HG02798 (cell line): ENCODE data around the gene PGLYRP3.
"Not testable (repeated sequence)": the region's sequence is repeated elsewhere in the genome, so short reads cannot be mapped to it uniquely, and the experiment has no call there.

Source experiments
- ATAC-seq: cut with Tn5 transposase; IDR thresholded peaks from one replicate; pipeline ENCODE4 v1.9.1; 2021; ENCODE audit warnings: mild to moderate bottlenecking; ENCODE audit not compliant: unreplicated experiment, poor library complexity

The PGLYRP3 gene

DNA sequence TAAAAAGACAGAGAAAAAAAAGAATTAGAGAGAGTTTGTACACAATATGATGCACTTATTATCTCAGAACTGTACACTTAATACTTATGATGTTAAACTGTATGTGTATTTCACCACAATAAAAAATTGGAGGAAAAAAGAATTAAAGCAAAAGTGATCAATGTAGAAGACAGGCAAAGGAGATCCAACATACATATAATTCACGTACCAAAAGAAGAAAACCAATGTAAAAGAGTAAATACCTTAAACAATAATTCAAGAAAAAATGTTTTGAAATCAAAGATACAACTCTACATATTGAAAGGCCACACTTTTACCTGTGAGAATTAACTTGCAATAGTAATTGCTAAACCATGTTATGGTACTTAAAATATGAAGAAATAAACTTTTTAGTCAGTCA lies 9.8 kb upstream of the PGLYRP3 start:
- no peak for ATAC-seq

DNA sequence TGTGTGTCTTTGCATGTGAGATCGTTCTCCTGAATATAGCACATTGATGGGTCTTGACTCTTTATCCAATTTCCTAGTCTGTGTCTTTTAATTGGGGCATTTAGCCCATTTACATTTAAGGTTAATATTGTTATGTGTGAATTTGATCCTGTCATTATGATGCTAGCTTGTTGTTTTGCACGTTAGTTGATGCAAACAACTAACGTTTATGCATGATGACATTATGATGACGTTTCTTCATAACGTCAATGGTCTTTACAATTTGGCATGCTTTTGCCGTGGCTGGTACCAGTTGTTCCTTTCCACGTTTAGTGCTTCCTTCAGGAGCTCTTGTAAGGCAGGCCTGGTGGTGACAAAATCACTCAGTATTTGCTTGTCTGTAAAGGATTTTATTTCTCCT lies 5.4 kb upstream of the PGLYRP3 start:
- ATAC-seq, result not testable (repeated sequence)

DNA sequence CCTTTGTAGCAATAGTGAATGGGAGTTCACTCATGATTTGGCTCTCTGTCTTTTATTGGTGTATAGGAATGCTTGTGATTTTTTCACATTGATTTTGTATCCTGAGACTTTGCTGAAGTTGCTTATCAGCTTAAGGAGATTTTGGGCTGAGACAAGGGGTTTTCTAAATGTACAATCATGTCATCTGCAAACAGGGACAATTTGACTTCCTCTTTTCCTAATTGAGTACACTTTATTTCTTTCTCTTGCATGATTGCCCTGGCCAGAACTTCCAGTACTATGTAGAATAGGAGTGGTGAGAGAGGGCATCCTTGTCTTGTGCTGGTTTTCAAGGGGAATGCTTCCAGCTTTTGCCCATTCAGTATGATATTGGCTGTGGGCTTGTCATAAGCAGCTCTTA lies 3.3 kb upstream of the PGLYRP3 start:
- ATAC-seq, result not testable (repeated sequence)

DNA sequence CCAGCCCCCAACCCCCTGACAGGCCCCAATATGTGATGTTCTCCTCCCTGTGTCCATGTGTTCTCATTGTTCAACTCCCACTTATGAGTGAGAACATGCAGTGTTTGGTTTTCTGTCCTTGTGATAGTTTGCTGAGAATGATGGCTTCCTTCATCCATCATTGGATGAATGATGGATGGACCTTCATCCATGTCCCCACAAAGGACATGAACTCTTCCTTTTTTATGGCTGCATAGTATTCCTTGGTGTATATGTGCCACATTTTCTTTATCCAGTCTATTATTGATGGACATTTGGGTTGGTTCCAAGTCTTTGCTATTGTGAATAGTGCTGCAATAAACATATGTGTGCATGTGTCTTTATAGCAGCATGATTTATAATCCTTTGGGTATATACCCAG lies 1.6 kb upstream of the PGLYRP3 start:
- ATAC-seq, result not testable (repeated sequence)

DNA sequence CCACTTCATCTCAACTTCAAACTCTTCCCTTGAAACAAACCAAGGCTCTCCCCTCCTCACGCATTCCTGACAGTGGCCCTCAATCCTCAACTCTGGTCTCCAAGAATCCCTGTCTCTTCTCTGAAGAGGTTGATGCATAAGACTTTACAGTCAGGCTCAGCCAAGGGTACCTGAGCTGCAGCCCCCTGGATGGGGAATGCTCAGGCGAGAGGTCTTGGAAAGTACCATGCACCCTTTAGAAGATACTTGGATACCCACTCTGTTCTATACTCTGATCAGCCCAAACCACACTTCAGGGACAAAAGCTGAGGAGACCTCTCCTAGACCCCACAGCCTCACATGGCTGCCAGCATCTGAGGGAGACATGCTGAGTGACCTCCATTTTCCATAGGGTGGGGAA lies 536 bp upstream of the PGLYRP3 start:
- ATAC-seq, result no peak

DNA sequence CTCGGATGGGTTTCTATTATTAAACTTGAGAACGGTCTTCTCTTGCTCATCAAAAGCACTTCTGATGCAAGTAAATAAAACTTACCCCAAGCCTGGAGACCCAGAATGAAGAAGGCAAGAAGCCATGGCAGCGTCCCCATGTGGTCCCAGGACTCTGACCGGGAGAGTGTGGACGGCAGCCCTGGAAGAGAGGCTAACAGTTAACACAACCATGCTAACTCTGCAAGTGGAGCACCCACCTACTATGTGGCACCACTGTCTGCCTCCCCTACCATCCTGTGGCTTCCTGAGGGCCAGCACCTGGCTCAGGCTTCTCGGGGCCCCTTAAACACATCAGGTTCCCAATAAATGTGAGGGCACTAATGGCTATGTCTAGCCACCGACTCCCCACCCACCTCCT lies 2.2 kb downstream of the PGLYRP3 start:
- no peak for ATAC-seq

DNA sequence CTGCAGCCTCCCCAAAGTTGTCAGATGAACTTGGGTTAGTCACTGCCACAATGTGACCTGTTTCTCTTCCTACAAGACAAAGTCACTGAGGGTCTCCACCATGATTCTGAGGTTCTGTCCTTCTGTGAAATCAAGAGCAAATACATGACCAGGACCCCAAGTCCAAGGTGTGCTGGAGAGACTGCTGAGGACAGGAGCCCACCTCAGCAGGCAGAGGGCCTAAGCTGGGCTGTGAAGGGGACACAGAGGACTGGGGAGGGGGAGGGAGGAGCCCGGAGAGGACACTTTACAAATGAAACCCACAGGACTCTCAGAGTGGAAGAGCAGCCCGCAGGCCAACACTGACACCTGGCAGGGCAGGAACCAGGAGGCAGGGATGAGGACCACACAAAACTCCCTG lies 3.3 kb downstream of the PGLYRP3 start:
- ATAC-seq, result no peak

DNA sequence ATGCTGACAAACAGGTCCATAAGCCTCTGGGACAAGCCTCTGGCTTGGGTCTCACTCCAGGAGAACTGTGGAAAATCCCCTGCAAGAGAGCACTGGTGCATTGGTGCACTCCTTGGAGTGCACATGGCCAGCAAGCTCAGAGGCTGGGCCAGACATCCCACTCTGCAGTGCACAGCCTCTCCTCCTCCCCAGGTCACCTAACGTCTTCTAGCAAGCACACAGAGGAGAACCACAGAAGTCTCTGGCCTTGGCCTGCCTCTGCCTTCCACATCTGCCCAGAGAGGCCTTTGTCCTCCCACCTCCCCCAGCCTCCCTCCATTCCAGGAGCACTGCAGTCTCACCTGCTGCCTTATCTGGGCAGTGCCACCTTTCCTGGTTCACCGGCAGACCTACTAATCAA lies 4.2 kb downstream of the PGLYRP3 start:
- no peak for ATAC-seq

DNA sequence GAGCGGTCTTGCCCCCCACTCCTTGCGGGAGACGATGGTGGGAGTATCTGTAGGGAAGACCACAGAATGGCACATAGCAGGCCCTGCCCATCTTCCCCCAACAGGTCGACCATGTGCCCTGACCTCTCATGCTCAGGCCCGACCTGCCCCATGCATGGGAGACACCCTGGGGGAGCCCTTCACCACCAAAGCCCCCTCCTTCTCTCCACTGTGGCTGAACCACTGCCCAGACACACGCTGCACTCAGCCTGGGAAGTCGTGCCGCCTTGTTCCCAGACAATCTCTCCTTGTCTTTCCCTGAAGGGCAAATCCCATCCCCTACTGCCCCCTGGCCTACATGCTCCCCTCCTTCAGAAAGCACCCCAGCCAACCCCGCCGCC lies 5.5 kb downstream of the PGLYRP3 start:
- ATAC-seq, result no peak

DNA sequence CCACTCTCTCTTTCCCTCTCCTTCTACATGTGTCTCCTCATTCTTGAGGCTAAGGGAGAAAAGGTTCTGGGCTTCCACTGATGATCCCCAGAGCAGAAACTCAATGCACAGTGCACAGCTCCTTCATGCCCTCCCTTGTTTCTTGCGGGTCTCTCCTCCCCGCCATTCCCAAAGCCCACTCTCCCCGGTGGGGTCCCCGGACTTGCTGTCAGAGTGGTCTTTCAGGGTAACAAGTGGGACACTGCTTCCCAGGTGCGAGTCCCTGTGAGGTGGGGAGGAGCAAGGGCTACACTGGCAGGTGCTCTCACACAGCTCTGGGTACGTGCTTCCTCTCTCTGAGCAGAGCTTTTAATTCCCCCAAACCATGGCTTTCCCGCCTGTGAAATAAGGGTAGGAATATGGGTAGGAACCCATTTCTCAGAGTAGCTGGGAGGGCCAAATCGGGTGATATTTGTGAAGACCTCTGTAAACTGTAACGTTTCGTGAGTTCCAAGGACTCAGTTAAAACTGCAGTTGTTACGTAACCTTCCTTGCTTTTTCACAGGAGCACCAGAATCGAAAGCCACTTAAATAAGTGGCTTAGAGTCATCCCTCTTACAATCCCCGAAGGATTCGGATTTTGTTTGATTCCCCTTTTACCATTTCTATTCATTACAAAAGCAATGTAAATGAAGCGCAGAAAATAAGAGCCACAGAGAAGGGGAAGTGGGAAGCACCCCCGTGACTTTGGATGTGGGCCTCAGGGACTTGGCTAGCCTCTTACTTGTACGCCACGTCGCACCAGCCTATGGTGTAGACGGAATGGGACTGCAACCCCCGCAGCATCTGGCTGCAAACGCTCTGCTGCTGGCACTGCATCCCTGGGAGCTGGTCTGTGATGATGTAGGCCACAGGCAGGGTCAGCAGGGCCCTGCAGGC lies 6.2 kb downstream of the PGLYRP3 start:
- no peak for ATAC-seq

DNA sequence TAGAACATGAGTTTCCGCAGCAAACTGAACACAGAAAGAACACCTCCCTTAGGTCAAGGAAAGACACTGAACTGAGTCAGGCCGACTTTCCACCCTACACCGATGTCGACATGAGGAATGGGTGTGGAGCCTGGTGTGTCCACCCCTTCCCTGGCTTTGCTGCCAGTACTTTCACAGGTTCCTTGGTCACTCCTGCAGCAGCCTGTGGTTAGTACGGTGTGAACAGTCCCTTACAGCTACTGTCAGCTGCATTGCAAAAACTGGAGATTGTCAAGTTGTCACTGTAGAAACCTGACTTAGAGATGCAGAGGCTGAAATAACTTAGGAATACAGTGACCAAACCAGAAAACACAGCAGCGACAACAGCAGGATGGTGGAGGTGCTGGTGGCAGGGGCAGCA lies 7.1 kb downstream of the PGLYRP3 start:
- no peak for ATAC-seq

DNA sequence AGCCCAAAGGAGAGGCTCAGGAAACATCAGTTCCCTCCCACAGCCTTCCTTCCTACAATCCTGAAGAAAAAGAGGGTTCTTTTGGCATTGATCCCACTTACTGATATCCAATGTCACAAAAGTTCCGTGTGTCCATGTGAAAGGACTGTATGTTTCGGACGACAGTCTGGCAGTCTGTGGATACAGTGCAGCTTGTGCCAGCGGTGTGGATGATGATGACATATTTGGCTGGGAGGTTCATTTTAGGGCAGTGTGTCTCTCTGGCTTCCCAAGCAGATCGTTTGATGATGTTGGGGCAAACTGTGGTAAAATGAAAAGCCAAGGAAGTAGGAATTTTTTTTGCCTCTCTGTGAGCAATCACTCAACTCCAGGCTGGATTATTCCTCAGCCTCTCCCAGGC lies 10.4 kb downstream of the PGLYRP3 start:
- ATAC-seq, result no peak

DNA sequence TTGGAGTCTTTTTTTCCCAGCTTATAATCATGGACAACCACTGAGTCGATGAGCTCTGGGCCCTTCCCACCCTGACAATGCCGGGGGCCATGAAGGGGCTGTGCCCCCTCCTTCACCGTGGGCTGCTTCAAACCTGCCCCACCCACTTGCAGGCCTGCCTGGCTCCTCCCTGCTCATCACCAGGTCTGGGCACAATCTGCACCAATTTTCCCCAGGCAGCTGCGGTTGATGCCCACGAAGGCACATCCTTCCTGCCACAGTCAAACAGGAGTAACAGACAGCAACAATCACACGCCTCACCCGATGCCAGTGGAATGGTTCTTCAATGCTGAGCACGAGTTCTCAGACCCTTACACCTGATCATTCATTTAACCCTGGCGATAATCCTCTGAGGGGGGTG lies 18.9 kb downstream of the PGLYRP3 start:
- no peak for ATAC-seq

DNA sequence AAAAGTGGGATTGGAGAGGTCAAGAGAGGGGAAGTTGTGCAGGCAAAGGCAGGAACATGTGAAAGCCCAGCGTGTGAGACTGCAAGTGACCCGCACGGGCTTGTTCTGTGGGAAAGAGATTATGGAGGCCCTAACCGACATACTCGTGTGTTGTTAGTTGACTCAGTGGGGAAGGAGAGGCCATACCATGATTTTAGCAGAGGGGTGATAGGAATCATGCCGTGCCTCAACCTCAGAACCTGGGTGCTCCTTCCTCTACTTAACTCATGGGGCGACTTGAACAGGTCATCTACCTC lies 19.3 kb downstream of the PGLYRP3 start:
- ATAC-seq, result no peak

DNA sequence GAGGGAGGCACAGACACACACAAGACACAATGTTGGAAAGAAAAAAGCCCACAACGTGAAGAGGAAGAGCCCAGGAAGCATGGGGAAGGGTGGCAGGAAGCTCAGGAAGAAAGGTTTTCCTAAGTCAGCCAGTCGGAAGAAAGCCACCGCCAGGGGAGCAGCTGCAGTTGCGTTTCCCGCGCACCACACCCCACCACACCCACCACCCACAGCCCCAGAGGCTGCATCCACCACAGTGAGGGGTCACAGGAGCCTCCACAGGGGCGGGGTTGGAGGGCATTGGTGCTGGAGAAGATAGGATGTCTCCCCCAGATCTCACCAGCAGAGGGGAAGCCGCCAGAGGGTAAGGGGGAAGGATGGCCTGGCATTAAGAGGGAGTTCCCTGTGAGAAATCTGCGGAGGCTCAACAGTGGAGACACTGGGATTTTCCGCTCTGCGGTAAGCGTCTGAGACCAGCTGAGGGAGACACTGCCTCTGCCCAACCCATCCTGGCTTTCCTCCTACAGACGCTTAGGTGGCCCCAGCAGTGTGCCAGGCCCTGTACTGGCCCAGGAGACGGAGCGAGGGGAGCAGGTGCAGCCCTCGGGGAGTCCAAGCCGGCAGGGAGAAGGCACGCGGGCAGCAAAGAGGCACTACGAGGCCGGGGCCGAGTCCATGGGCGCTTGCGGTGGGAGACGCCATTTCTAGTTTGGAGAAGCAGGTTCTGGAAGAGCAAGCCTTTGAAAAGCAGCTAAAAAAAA lies 19.8 kb downstream of the PGLYRP3 start:
- no peak for ATAC-seq

DNA sequence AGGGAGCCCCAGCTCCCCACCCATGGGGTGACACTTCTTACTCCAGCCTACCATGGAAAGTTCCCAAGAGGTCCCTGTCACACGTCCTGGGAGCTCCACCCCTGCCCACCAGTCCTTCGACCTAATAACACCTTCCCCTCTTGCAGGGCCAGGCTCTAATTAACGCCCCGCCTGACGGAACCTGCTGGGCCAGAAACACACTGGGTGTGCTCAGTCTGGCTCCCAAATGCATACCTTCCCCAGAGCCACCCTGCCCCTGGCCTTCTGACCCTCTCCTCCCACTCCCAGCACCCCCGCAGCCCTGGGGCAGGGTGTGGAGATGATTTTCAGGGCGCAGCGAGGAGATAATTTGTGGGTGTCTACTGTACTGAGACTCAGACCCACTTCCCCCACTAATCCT lies 20.6 kb downstream of the PGLYRP3 start:
- no peak for ATAC-seq

DNA sequence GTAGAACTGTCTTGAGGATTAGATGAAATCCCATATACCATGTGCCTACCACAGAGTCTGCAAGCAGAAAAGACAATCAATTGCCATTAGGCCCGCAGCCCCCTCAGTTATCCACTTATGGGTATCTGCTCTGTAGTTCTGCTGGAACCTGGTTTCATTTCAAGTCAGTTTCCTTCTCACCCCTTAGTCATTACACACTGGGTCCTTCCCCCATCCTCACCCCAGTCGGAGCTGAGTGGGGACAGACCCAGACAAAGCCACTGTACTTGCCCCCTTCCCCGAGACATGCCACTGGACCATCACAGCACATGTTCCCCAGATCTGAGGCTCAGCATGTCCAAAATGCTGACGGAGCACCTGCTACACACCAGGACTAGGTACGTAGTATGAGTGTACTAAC lies 21.2 kb downstream of the PGLYRP3 start:
- ATAC-seq, result peak; percentile 53

DNA sequence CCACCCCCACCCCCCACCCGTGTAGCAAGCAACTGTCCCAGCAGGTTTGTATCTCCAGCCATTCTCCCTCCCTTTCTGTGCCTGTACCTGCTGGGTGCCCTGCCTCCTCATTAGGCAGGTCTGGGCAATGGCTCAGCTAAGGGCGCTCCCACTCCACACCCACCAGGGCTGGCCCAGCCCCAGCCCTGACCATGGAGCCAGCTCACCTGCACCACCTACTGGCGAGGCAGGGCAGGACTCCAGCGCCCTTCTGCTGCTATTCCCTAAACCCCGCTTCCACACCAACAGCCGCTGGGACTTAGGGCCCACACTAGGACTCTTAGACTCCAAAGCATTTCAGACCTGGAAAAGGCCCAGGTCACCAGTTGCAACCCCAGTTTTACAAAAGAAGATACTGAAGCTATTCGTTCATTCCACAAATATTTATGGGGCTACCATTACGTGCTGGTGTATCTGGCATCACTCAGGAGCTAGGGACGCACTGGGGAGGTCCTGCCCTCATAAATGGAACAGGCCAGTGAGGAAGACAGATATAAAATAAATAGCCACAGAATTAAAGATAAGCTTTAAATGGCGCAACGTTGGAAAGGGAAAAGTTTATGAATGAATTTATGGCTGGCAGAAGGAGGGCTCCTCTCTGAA lies 24.0 kb downstream of the PGLYRP3 start:
- ATAC-seq, result no peak

DNA sequence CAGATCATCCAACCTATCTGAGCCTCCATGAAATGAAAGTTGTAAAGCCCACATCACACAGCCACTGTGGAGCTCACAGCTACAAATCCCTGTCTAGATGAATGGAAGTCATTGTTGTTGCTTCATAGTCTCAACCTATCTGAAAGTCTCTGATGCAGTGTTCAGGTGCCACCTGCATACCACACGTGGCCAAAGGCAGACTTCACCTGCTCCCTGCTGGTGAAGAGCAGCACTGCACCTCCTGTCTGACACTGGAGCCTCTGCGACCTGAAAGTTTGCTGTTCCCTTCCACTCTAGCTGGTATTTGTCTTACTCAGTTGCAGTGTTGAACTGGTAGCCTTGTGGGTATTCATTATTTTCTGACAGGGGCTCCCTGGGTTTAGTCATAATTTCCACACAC lies 34.9 kb downstream of the PGLYRP3 start:
- ATAC-seq, result peak; percentile 88

DNA sequence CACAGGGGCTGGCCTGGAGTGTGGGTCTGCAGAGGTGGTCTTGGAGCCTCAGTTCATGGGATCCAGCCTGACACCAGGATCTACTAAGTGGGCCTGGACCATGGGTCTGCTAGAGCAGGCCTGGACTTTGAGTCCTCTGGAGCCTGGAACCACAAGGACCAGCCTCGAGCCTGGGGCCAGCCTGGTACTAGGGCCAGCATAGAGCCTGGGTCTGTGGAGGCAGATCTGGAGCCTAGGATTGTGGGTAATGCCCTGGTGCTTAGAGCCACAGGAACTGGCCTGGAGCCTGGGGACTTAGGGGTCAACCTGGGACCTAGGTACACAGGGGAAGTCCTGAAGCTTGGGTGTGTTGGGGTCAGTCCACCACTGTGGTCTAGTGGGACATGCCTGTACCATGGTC lies 40.6 kb downstream of the PGLYRP3 start:
- no peak for ATAC-seq

DNA sequence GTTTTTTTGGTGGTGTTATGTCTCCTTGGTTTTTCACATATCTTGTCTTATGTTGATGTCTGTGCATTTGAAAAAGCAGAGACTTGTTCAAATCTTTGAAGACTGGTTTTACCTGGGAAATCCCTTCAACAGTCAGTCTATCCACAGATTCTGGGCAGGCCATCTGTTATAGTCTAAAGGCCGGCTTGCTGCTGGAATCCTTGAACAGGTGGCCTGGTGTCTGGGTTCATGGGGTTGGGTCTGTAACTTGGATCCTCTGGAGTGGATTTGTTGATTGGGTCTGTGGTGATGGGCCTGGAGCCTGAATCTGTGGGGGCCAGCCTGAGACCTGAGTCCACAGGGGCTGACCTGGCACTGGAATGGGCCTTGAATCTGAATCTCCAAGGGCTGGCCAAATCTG lies 41.0 kb downstream of the PGLYRP3 start:
- ATAC-seq, result no peak
